DOHH2 (cell line): Measurements from ENCODE around the gene NELFCD.

Source experiments
- EZH2phosphoT487 ChIP-seq: fragments of 200-600 bp; sonication (generic); IDR thresholded peaks from 2 replicates; pipeline ENCODE4 v1.6.1; 2017; ENCODE audit warnings: borderline replicate concordance, mild to moderate bottlenecking, antibody characterized with exemption, low read length, moderate library complexity, mixed read lengths
- TF ChIP-seq, protein P1 (sequence below): fragments of 200-600 bp; sonication (generic); IDR thresholded peaks from one replicate; pipeline ENCODE4 v1.5.1; 2014; ENCODE audit warnings: antibody characterized with exemption, mild to moderate bottlenecking, low read depth, low read length; ENCODE audit not compliant: poor library complexity, severe bottlenecking

DNA sequence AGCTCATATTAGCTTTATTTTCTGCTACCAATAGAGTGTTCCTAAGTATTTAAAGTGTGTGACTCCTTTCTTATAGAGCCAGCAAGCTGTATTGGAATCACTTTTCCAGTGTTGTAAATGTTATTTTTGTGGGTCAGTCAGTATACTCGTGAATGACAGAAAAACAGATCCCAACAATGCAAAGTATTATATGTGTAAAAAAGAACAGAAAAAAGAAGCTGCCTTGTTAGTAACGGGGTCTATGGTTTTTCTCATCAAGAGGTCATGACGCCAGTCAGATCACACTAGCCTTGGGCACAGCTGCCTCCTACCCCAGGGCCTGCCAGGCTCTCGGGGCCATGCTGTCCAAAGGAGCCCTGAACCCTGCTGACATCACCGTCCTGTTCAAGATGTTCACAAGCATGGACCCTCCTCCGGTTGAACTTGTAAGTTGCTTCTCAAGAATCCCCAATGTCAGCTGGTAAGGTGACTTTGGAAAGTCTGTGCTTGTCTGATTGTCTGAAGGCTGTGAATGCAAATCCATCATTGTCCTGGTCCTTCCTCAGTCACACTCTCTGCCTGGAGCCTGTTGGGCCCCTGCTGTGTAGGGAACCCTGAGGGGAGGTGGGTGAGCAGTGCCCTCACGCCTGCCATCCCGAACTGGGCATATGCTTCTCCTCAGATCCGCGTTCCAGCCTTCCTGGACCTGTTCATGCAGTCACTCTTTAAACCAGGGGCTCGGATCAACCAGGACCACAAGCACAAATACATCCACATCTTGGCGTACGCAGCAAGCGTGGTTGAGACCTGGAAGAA lies 9.8 kb downstream of the NELFCD start:
- TF ChIP-seq, protein P1, sequence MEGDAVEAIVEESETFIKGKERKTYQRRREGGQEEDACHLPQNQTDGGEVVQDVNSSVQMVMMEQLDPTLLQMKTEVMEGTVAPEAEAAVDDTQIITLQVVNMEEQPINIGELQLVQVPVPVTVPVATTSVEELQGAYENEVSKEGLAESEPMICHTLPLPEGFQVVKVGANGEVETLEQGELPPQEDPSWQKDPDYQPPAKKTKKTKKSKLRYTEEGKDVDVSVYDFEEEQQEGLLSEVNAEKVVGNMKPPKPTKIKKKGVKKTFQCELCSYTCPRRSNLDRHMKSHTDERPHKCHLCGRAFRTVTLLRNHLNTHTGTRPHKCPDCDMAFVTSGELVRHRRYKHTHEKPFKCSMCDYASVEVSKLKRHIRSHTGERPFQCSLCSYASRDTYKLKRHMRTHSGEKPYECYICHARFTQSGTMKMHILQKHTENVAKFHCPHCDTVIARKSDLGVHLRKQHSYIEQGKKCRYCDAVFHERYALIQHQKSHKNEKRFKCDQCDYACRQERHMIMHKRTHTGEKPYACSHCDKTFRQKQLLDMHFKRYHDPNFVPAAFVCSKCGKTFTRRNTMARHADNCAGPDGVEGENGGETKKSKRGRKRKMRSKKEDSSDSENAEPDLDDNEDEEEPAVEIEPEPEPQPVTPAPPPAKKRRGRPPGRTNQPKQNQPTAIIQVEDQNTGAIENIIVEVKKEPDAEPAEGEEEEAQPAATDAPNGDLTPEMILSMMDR, result no peak
- TF ChIP-seq EZH2phosphoT487, result no peak
